H1 (cell line): ENCODE data around the gene NPFF. TPM values are rescaled to one million over a fixed set of nuclear protein-coding genes. Genes with fewer than 3 reads are reported as not detected.

Experiments
- CTCF ChIA-PET: fragments of 300-600 bp; sonication (Branson Sonifier 250); formaldehyde crosslinking; loops from one replicate; lab custom pipeline; 2021; ENCODE audit not compliant: partially characterized antibody; lab: Charles Lee
- POLR2A ChIA-PET: fragments of 300-600 bp; sonication (Branson Sonifier 250); formaldehyde crosslinking; loops from one replicate; lab custom pipeline; 2021; ENCODE audit warnings: inconsistent platforms; ENCODE audit not compliant: partially characterized antibody; lab: Charles Lee
- DNase-seq, 2 experiments: peaks; one replicate each; pipeline versions ENCODE4 v3.0.0 to v3.0.0-alpha.2; 2010 to 2022; ENCODE audit warnings: low spot score in 2 of 2, low read depth in 1 of 2, mixed read lengths in 1 of 2
- FAIRE-seq: peaks from 2 replicates; lab custom pipeline; 2011; peaks lifted over from hg19 to GRCh38; lab: Jason Lieb, UNC
- H2AFZ ChIP-seq: 2 replicates; pipeline ENCODE4 v1.8.1; 2012; ENCODE audit warnings: low read length, inconsistent platforms
- H2AK5ac ChIP-seq: 2 replicates; pipeline ENCODE4 v1.6.1; 2013; ENCODE audit warnings: low read depth, low read length
- H2BK120ac ChIP-seq: replicated peaks from 2 replicates; pipeline ENCODE3; 2013; ENCODE audit warnings: low read depth, low read length, inconsistent platforms
- H2BK12ac ChIP-seq: 2 replicates; pipeline ENCODE4 v1.6.1; 2013; ENCODE audit warnings: low read depth, low read length
- H2BK15ac ChIP-seq: 2 replicates; pipeline ENCODE4 v1.6.1; 2013; ENCODE audit warnings: low read length
- H2BK20ac ChIP-seq: 2 replicates; pipeline ENCODE4 v1.6.1; 2013; ENCODE audit warnings: low read length
- H2BK5ac ChIP-seq: 2 replicates; pipeline ENCODE4 v1.6.1; 2013; ENCODE audit warnings: low read depth, low read length
- H3K14ac ChIP-seq: 2 replicates; pipeline ENCODE4 v1.6.1; 2013; ENCODE audit warnings: inconsistent platforms; ENCODE audit not compliant: insufficient read length
- H3K18ac ChIP-seq: 2 replicates; pipeline ENCODE4 v1.6.1; 2013; ENCODE audit warnings: low read length; ENCODE audit errors: extremely low read depth
- H3K23ac ChIP-seq: 2 replicates; pipeline ENCODE4 v1.6.1; 2013; ENCODE audit warnings: inconsistent platforms; ENCODE audit not compliant: insufficient read length
- H3K23me2 ChIP-seq: 2 replicates; pipeline ENCODE4 v1.6.1; 2013; ENCODE audit warnings: low read depth, low read length
- H3K27ac ChIP-seq: 2 replicates; pipeline ENCODE4 v1.6.1; 2011; ENCODE audit warnings: low read depth, low read length, inconsistent platforms
- H3K27me3 ChIP-seq, 4 experiments: replicated peaks in 1 of 4; 1 replicate in 1 of 4; 2 replicates in 3 of 4; pipeline versions ENCODE4 v1.6.1 to v1.8.1; 2011 to 2013; ENCODE audit warnings: low read length in 3 of 4, mild to moderate bottlenecking in 3 of 4, inconsistent platforms in 2 of 4, mixed read lengths in 2 of 4, moderate library complexity in 1 of 4; ENCODE audit not compliant: control insufficient read depth in 3 of 4, insufficient read depth in 3 of 4; ENCODE audit errors: extremely low read depth in 1 of 4
- H3K36me3 ChIP-seq, 4 experiments: 2 replicates each; pipeline versions ENCODE4 v1.6.1 to v1.8.1; 2011 to 2013; ENCODE audit warnings: mild to moderate bottlenecking in 4 of 4, low read length in 3 of 4, moderate library complexity in 2 of 4, control low read depth in 1 of 4, inconsistent platforms in 1 of 4; ENCODE audit not compliant: insufficient read depth in 4 of 4, control insufficient read depth in 2 of 4
- H3K4ac ChIP-seq: replicated peaks from 2 replicates; pipeline ENCODE3; 2013; ENCODE audit warnings: low read length, low read depth, mixed read lengths, inconsistent platforms; ENCODE audit not compliant: insufficient read length
- H3K4me1 ChIP-seq, 4 experiments: replicated peaks in 1 of 4; 1 replicate in 1 of 4; 2 replicates in 3 of 4; pipeline versions ENCODE4 v1.6.1 to v1.8.1; 2011 to 2013; ENCODE audit warnings: low read length in 3 of 4, inconsistent platforms in 2 of 4, mixed read lengths in 1 of 4; ENCODE audit not compliant: insufficient read depth in 4 of 4, control insufficient read depth in 3 of 4
- H3K4me2 ChIP-seq, 2 experiments: 2 replicates each; pipeline versions ENCODE4 v1.6.1 to v1.8.1; 2011 to 2013; ENCODE audit warnings: low read depth in 2 of 2, low read length in 2 of 2, control low read depth in 1 of 2, inconsistent platforms in 1 of 2, mild to moderate bottlenecking in 1 of 2; ENCODE audit not compliant: insufficient read depth in 1 of 2
- H3K4me3 ChIP-seq, 4 experiments: fragments of 200-600, 300-600 bp in 1 of 4; sonication (generic), shearing (Covaris generic), sonication (Bioruptor Twin) in 1 of 4; 2 replicates each; pipeline versions ENCODE4 v1.5.1 to v1.8.1; 2011 to 2016; ENCODE audit warnings: low read length in 4 of 4, low read depth in 3 of 4, control low read depth in 2 of 4, inconsistent platforms in 2 of 4, mild to moderate bottlenecking in 2 of 4, mixed read lengths in 1 of 4, moderate library complexity in 1 of 4; ENCODE audit not compliant: insufficient read depth in 2 of 4; ENCODE audit errors: extremely low read depth in 1 of 4
- H3K56ac ChIP-seq: replicated peaks from 2 replicates; pipeline ENCODE3; 2013; ENCODE audit warnings: low read depth, mild to moderate bottlenecking, mixed read lengths, low read length, inconsistent platforms; ENCODE audit not compliant: insufficient read length
- H3K79me1 ChIP-seq: 2 replicates; pipeline ENCODE4 v1.6.1; 2013; ENCODE audit warnings: low read depth, low read length, control low read depth
- H3K79me2 ChIP-seq, 2 experiments: 2 replicates each; pipeline versions ENCODE4 v1.6.1 to v1.8.1; 2012 to 2013; ENCODE audit warnings: low read length in 2 of 2, mild to moderate bottlenecking in 2 of 2, inconsistent platforms in 1 of 2; ENCODE audit not compliant: insufficient read depth in 2 of 2, control insufficient read depth in 1 of 2
- H3K9ac ChIP-seq, 4 experiments: replicated peaks in 1 of 4; 1 replicate in 1 of 4; 2 replicates in 3 of 4; pipeline versions ENCODE4 v1.6.1 to v1.8.1; 2011 to 2013; ENCODE audit warnings: low read depth in 3 of 4, low read length in 3 of 4, control low read depth in 2 of 4, mild to moderate bottlenecking in 2 of 4, moderate library complexity in 2 of 4, inconsistent platforms in 1 of 4; ENCODE audit errors: extremely low read depth in 1 of 4
- H3K9me3 ChIP-seq, 2 experiments: 2 replicates each; pipeline versions ENCODE4 v1.6.1 to v1.8.1; 2012 to 2013; ENCODE audit warnings: mild to moderate bottlenecking in 2 of 2, moderate library complexity in 2 of 2, control low read depth in 1 of 2, inconsistent platforms in 1 of 2, low read depth in 1 of 2, low read length in 1 of 2, mixed read lengths in 1 of 2; ENCODE audit not compliant: insufficient read depth in 2 of 2
- H4K20me1 ChIP-seq, 2 experiments: replicated peaks in 1 of 2; 2 replicates each; pipeline versions ENCODE3 to v1.8.1; 2011 to 2013; ENCODE audit warnings: inconsistent platforms in 2 of 2, low read length in 2 of 2, mild to moderate bottlenecking in 1 of 2; ENCODE audit not compliant: insufficient read depth in 2 of 2, control insufficient read depth in 1 of 2
- H4K5ac ChIP-seq: 2 replicates; pipeline ENCODE4 v1.6.1; 2013; ENCODE audit warnings: low read length, low read depth, mixed read lengths, inconsistent platforms; ENCODE audit not compliant: insufficient read length
- H4K8ac ChIP-seq: 2 replicates; pipeline ENCODE4 v1.8.0; 2013; ENCODE audit warnings: mild to moderate bottlenecking, moderate library complexity, low read length, inconsistent platforms; ENCODE audit not compliant: insufficient read depth; ENCODE audit errors: extremely low read depth
- H4K91ac ChIP-seq: replicated peaks from 2 replicates; pipeline ENCODE3; 2013; ENCODE audit warnings: low read length, mixed read lengths, inconsistent platforms; ENCODE audit not compliant: insufficient read length
- ATF3 ChIP-seq: IDR thresholded peaks from 2 replicates; pipeline ENCODE4 v1.6.1; 2011; ENCODE audit warnings: low read depth, mild to moderate bottlenecking, low read length; ENCODE audit not compliant: insufficient read depth
- CREB1 ChIP-seq: IDR thresholded peaks from 2 replicates; pipeline ENCODE4 v1.6.1; 2012; ENCODE audit warnings: inconsistent platforms
- TAF7 ChIP-seq: optimal IDR thresholded peaks from 2 replicates; pipeline ENCODE3; 2011; ENCODE audit warnings: low read depth, mild to moderate bottlenecking, inconsistent platforms, low read length, moderate library complexity, borderline replicate concordance
- TEAD4 ChIP-seq: IDR thresholded peaks from 2 replicates; pipeline ENCODE4 v1.6.1; 2012; ENCODE audit warnings: low read depth, low read length, inconsistent platforms, mixed read lengths
- WGBS, 2 experiments: shearing (Covaris generic) in 1 of 2; methylation state at CpG; one replicate each; pipeline versions ENCODE4 v1.1.6 to v1.1.7; 2013 to 2015; ENCODE audit warnings: low lambda C conversion rate in 2 of 2, mixed read lengths in 2 of 2, inconsistent platforms in 1 of 2, low coverage in 1 of 2, missing lambda C conversion rate in 1 of 2; ENCODE audit not compliant: insufficient replicate concordance in 2 of 2, insufficient coverage in 1 of 2, insufficient read length in 1 of 2; ENCODE audit errors: extremely low coverage in 1 of 2, missing lambda C conversion rate in 1 of 2; 5-methylcytosine and 5-hydroxymethylcytosine counted together
- polyA plus RNA-seq, 7 experiments: library from polyadenylated mRNA; depleted of rRNA in 3 of 7; stranded (reverse) in 5 of 7; unstranded in 2 of 7; fragments of >200 nt in 5 of 7; fragments of 200-250 nt in 2 of 7; gene quantifications; 1 replicate in 5 of 7; 2 replicates in 1 of 7; 4 replicates in 1 of 7; pipeline versions ENCODE4 v1.2.1 to v1.2.3, GENCODE V29; 2011 to 2013; ENCODE audit warnings: missing spikeins in 2 of 7, mixed read lengths in 2 of 7
- total RNA-seq: library from RNA; stranded (reverse); fragmentation: NEBNext Ultra II Directional; extraction: Animal tissue kit (Norgen Biotek cat#: 25700); gene quantifications from 2 replicates; pipeline ENCODE4 v1.2.1, GENCODE V29; 2021

The NPFF gene
- total and polyA plus RNA-seq, 2 of the 8 experiments (the other 6 are each of a cell fraction or from before 2014, with no cell fraction given): not detected

GRCh38 chr12:53552361-53553327 lies 45.4 kb upstream of the NPFF start:
- FAIRE-seq (no peak), DNase-seq (no peak)
- Histone ChIP-seq H3K9ac (no peak overlapping the region), H2BK12ac (no peak overlapping the region), H3K9me3 (no peaks in the 10 kb centered on the region), H3K4me2 (no peak overlapping the region), H3K14ac (no peak overlapping the region), H3K27ac (no peak overlapping the region), H4K5ac (no peak overlapping the region), H2BK5ac (no peak overlapping the region), H2BK120ac (no peak overlapping the region), H3K56ac (no peak overlapping the region), H3K4ac (no peak overlapping the region), H2BK20ac (no peak overlapping the region), H3K4me1 (no peaks in the 10 kb centered on the region; a peak in 1 of 7 replicates), H3K23ac (no peak overlapping the region), H3K36me3 (peaks cover 0 to 3% (median 0%) of the 10 kb centered on the region in 4 experiments; a peak in 1 of 8 replicates), H2BK15ac (no peak overlapping the region), H2AK5ac (no peak overlapping the region), H4K91ac (no peak overlapping the region), H4K8ac (no peak overlapping the region; the same call in 1 of the 2 replicates), H4K20me1 (no peaks in the 10 kb centered on the region), H3K23me2 (no peaks in the 10 kb centered on the region), H3K4me3 (no peak overlapping the region), H2AFZ (no peak overlapping the region), H3K27me3 (no peaks in the 10 kb centered on the region), H3K79me2 (no peaks in the 10 kb centered on the region), H3K79me1 (no peaks in the 10 kb centered on the region), H3K18ac (no peak overlapping the region)
- POLR2A ChIA-PET: interaction anchor here (0.8 to 1.5 kb wide), 4 partner anchors 9 to 123 kb away, joined by 3 to 4 read pairs (median 3); partner anchors contain the start of gene ATP5MC2
- CTCF ChIA-PET: interaction anchor here (0.7 to 1.1 kb wide), 3 partner anchors 9 to 123 kb away, joined by 3 to 5 read pairs (median 4); partner anchors contain the start of gene ATP5MC2
- 89% methylated on average over 13 of the region's 14 CpGs; no CpG with 5 or more reads in 1 of the 2 experiments for WGBS, 2 experiments
- TF ChIP-seq TAF7 (no peak), TEAD4 (no peak), ATF3 (no peak), CREB1 (no peak)
